PC-3 (cell line): ENCODE data around the gene FAM228B.

ENCODE experiments used
- EZH2 ChIP-seq: fragments of 300-600 bp; sonication (generic); IDR thresholded peaks from one replicate; pipeline ENCODE4 v1.6.1; 2017; ENCODE audit warnings: antibody characterized with exemption, mild to moderate bottlenecking, low read length; ENCODE audit not compliant: unreplicated experiment
- EZH2phosphoT487 ChIP-seq: fragments of 300-600 bp; sonication (generic); IDR thresholded peaks from 2 replicates; pipeline ENCODE4 v1.6.1; 2018; ENCODE audit warnings: mild to moderate bottlenecking, antibody characterized with exemption, low read length, borderline replicate concordance
- TF ChIP-seq, protein P1 (sequence below): fragments of 300-600 bp; sonication (generic); conservative IDR thresholded peaks from 2 replicates; pipeline ENCODE4 v1.5.1; 2017; ENCODE audit warnings: antibody characterized with exemption, low read depth, mild to moderate bottlenecking, low read length

DNA sequence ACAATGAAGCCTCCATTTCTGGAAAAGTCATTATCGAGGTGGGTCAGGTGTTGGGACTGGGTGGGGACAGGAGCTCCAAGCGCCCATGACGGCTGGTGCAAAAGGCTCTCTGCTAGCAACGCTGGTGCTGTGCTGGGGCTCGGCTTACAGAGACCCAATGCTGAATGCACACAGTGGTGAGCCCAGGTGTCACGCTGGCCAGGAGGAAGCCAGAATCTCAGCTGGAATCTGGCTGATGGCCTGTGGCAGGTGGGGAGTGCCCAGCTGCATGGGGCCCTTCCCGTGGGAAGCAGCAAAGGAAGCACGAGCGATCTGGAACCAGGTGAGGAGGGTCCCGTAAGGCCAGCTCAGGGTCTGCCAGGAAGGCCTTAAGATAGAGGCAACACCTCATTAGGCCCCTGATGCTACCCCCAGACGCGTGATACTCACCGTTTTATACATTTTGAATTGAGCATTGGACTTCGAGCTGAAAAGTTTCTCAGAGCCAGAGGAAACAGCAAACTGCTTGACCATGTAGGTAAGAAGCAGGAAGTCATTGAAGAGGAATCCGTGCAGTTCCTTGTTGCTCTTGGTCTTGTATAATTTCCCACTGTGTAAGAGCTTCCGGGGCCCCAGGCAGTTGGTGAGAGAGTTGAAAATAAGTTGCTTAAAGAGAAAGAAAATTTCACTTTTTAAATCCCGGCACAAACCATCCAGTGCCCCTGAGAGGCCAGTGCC is 86.3 kb downstream of the FAM228B start:
- TF ChIP-seq, protein P1, sequence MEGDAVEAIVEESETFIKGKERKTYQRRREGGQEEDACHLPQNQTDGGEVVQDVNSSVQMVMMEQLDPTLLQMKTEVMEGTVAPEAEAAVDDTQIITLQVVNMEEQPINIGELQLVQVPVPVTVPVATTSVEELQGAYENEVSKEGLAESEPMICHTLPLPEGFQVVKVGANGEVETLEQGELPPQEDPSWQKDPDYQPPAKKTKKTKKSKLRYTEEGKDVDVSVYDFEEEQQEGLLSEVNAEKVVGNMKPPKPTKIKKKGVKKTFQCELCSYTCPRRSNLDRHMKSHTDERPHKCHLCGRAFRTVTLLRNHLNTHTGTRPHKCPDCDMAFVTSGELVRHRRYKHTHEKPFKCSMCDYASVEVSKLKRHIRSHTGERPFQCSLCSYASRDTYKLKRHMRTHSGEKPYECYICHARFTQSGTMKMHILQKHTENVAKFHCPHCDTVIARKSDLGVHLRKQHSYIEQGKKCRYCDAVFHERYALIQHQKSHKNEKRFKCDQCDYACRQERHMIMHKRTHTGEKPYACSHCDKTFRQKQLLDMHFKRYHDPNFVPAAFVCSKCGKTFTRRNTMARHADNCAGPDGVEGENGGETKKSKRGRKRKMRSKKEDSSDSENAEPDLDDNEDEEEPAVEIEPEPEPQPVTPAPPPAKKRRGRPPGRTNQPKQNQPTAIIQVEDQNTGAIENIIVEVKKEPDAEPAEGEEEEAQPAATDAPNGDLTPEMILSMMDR: no peak
- TF ChIP-seq EZH2phosphoT487 (no peak), EZH2 (no peak)
